T-cell (primary cell): ENCODE data around the gene IFNLR1. TPM values are rescaled to one million over a fixed set of nuclear protein-coding genes. Genes with fewer than 3 reads are reported as not detected.

Experiments
- ATAC-seq, 4 experiments: fragments of 200-7000 bp in 3 of 4; fragments of 150-1000 bp in 1 of 4; cut with Tn5 transposase; replicated peaks in 1 of 4; 1 replicate in 3 of 4; 2 replicates in 1 of 4; pipeline ENCODE4 v1.10.0; 2021; ENCODE audit warnings: moderate library complexity in 3 of 4, mild to moderate bottlenecking in 2 of 4, moderate number of reproducible peaks in 1 of 4
- CTCF ChIA-PET, 2 donors: fragments of 300-600 bp; sonication (Branson Sonifier 250); formaldehyde crosslinking; loops; one replicate each; lab custom pipeline; 2022; ENCODE audit warnings: antibody characterized with exemption in 2 of 2; lab: Charles Lee
- POLR2A ChIA-PET, 2 donors: fragments of 300-600 bp; sonication (Branson Sonifier 250); formaldehyde crosslinking; loops; one replicate each; lab custom pipeline; 2022; ENCODE audit warnings: antibody characterized with exemption in 2 of 2; lab: Charles Lee
- DNase-seq, 35 experiments: peaks; one replicate each; pipeline versions ENCODE4 v3.0.0 to v3.0.0-alpha.2; 2013 to 2023
- H3K27ac ChIP-seq: one replicate; pipeline ENCODE4 v1.5.1; 2013; ENCODE audit warnings: low read length
- H3K27me3 ChIP-seq, 2 experiments: replicated peaks in 1 of 2; 1 replicate in 1 of 2; 2 replicates in 1 of 2; pipeline versions ENCODE4 v1.6.1 to v1.7.0; 2013; ENCODE audit warnings: low read length in 1 of 2, mixed read lengths in 1 of 2; ENCODE audit not compliant: control insufficient read depth in 2 of 2, insufficient read depth in 2 of 2; ENCODE audit errors: extremely low read depth in 1 of 2
- H3K36me3 ChIP-seq, 2 donors: 1 replicate in 1 of 2; 2 replicates in 1 of 2; pipeline versions ENCODE4 v1.6.1 to v1.7.0; 2013; ENCODE audit warnings: low read length in 1 of 2; ENCODE audit not compliant: control insufficient read depth in 2 of 2, insufficient read depth in 1 of 2; ENCODE audit errors: extremely low read depth in 1 of 2
- H3K4me1 ChIP-seq, 2 experiments: 1 replicate in 1 of 2; 2 replicates in 1 of 2; pipeline versions ENCODE4 v1.6.1 to v1.7.0; 2013; ENCODE audit warnings: low read length in 2 of 2, mixed read lengths in 1 of 2; ENCODE audit not compliant: insufficient read depth in 2 of 2, control insufficient read depth in 1 of 2; ENCODE audit errors: extremely low read depth in 1 of 2
- H3K4me3 ChIP-seq, 2 donors: 1 replicate in 1 of 2; 2 replicates in 1 of 2; pipeline versions ENCODE4 v1.5.1 to v1.7.0; 2013; ENCODE audit warnings: mild to moderate bottlenecking in 2 of 2, low read length in 1 of 2, moderate library complexity in 1 of 2; ENCODE audit not compliant: control insufficient read depth in 1 of 2; ENCODE audit errors: extremely low read depth in 1 of 2
- H3K9me3 ChIP-seq: 2 replicates; pipeline ENCODE4 v1.7.0; 2013
- H3K27ac Mint-ChIP-seq, 2 donors: one replicate each; pipeline ENCODE4 v1.8.0; 2020 to 2021; ENCODE audit warnings: mild to moderate bottlenecking in 2 of 2, mixed read lengths in 2 of 2
- H3K27me3 Mint-ChIP-seq, 2 donors: one replicate each; pipeline ENCODE4 v1.8.0; 2021 to 2022; ENCODE audit warnings: mixed read lengths in 2 of 2
- H3K36me3 Mint-ChIP-seq: one replicate; pipeline ENCODE4 v1.8.0; 2021; ENCODE audit warnings: mixed read lengths
- H3K4me1 Mint-ChIP-seq, 3 donors: one replicate each; pipeline ENCODE4 v1.8.0; 2020 to 2022; ENCODE audit warnings: mixed read lengths in 3 of 3, mild to moderate bottlenecking in 1 of 3
- H3K4me3 Mint-ChIP-seq, 3 donors: one replicate each; pipeline ENCODE4 v1.8.0; 2020 to 2022; ENCODE audit warnings: mild to moderate bottlenecking in 3 of 3, mixed read lengths in 3 of 3, moderate library complexity in 3 of 3
- H3K9me3 Mint-ChIP-seq, 3 donors: one replicate each; pipeline ENCODE4 v1.8.0; 2020 to 2022; ENCODE audit warnings: mixed read lengths in 3 of 3
- WGBS: methylation state at CpG from one replicate; pipeline ENCODE4 v1.1.5; 2013; ENCODE audit warnings: missing lambda C conversion rate; ENCODE audit not compliant: insufficient coverage; 5-methylcytosine and 5-hydroxymethylcytosine counted together
- total RNA-seq, 35 experiments: library from RNA in 6 of 35; stranded (reverse) in 6 of 35; fragments of 120-200 nt in 1 of 35; gene quantifications; one replicate each; pipeline versions ENCODE4 v1.2.1 to v1.2.4 and lab custom pipeline; 2013 to 2026

The IFNLR1 gene
- total RNA-seq, 5 donors from 2014 or later (not counting 1 experiment from before 2014, with no cell fraction given), result 2.4 to 7.0 (median 6.0) TPM

- Histone ChIP-seq H3K27me3 (no peaks in the 10 kb centered on the region), H3K4me3 (no peak overlapping the region), H3K36me3 (peaks cover 0 to 11% of the 10 kb centered on the region in 2 donors), H3K27ac (no peak overlapping the region), H3K9me3 (no peaks in the 10 kb centered on the region), H3K4me1 (no peaks in the 10 kb centered on the region)
- no peak for ATAC-seq
- no peaks in the 10 kb centered on the region for H3K27me3 Mint-ChIP-seq
- peaks cover 21% of the 10 kb centered on the region for H3K36me3 Mint-ChIP-seq
- H3K9me3 Mint-ChIP-seq, result no peaks in the 10 kb centered on the region
- 93% methylated on average over 6 of the region's 7 CpGs for WGBS
- no peaks in the 10 kb centered on the region for H3K4me1 Mint-ChIP-seq
- ChIA-PET CTCF (interaction anchor here in 1 of 2 donors (0.7 kb wide), 1 partner anchor 377 kb away, joined by 4 read pairs; no protein-coding TSS in a partner anchor), POLR2A (no interaction called here)
- no peak overlapping the region for H3K4me3 Mint-ChIP-seq
- H3K27ac Mint-ChIP-seq, result no peak overlapping the region
- no peak for DNase-seq
These were observed 18.8 kb downstream of the IFNLR1 start for GRCh38 chr1:24168245-24168644.

- Histone ChIP-seq H3K27ac (no peak overlapping the region), H3K4me1 (no peaks in the 10 kb centered on the region), H3K9me3 (no peaks in the 10 kb centered on the region), H3K27me3 (no peaks in the 10 kb centered on the region), H3K4me3 (no peak overlapping the region), H3K36me3 (peaks cover 0 to 11% of the 10 kb centered on the region in 2 donors)
- Mint-ChIP-seq H3K4me1 (peaks cover 0 to 4% (median 0%) of the 10 kb centered on the region in 3 donors), H3K4me3 (no peak overlapping the region), H3K27me3 (no peaks in the 10 kb centered on the region), H3K36me3 (peaks cover 21% of the 10 kb centered on the region), H3K9me3 (no peaks in the 10 kb centered on the region), H3K27ac (no peak overlapping the region)
- DNase-seq, result no peak
- POLR2A ChIA-PET, result no interaction called here
- 62% methylated on average over 3 of the region's 4 CpGs for WGBS
- CTCF ChIA-PET, result no interaction called here
- ATAC-seq, result no peak
These were observed 20.1 kb downstream of the IFNLR1 start for GRCh38 chr1:24167008-24167407.

GRCh38 chr1:24165500-24165899 is 21.6 kb downstream of the IFNLR1 start:
- ATAC-seq (no peak), DNase-seq (no peak)
- 83% methylated on average over 1 of the region's 2 CpGs for WGBS
- Histone ChIP-seq H3K27ac (no peak overlapping the region), H3K9me3 (no peaks in the 10 kb centered on the region), H3K27me3 (no peaks in the 10 kb centered on the region), H3K36me3 (peaks cover 0 to 11% of the 10 kb centered on the region in 2 donors), H3K4me1 (no peaks in the 10 kb centered on the region), H3K4me3 (no peak overlapping the region)
- no peaks in the 10 kb centered on the region for H3K9me3 Mint-ChIP-seq
- H3K27ac Mint-ChIP-seq, result no peak overlapping the region
- H3K4me3 Mint-ChIP-seq, result no peak overlapping the region
- ChIA-PET CTCF (no interaction called here), POLR2A (no interaction called here)
- H3K27me3 Mint-ChIP-seq, result no peaks in the 10 kb centered on the region
- H3K4me1 Mint-ChIP-seq, result peaks cover 0 to 4% (median 0%) of the 10 kb centered on the region in 3 donors
- H3K36me3 Mint-ChIP-seq, result peaks cover 21% of the 10 kb centered on the region

GRCh38 chr1:24164004-24164403 is 23.1 kb downstream of the IFNLR1 start:
- Histone ChIP-seq H3K4me3 (no peak overlapping the region), H3K4me1 (no peaks in the 10 kb centered on the region), H3K27me3 (no peaks in the 10 kb centered on the region), H3K36me3 (peaks cover 0 to 11% of the 10 kb centered on the region in 2 donors), H3K27ac (no peak overlapping the region), H3K9me3 (no peaks in the 10 kb centered on the region)
- H3K9me3 Mint-ChIP-seq, result no peaks in the 10 kb centered on the region
- H3K27ac Mint-ChIP-seq, result no peak overlapping the region
- WGBS, result 100% methylated on average over 2 of the region's 3 CpGs
- no peaks in the 10 kb centered on the region for H3K27me3 Mint-ChIP-seq
- POLR2A ChIA-PET, result no interaction called here
- no peak overlapping the region for H3K4me3 Mint-ChIP-seq
- CTCF ChIA-PET, result interaction anchor here in 1 of 2 donors (0.8 kb wide), 1 partner anchor 10 kb away, joined by 4 read pairs; no protein-coding TSS in a partner anchor
- DNase-seq, result no peak
- H3K4me1 Mint-ChIP-seq, result peaks cover 0 to 4% (median 0%) of the 10 kb centered on the region in 3 donors
- no peak for ATAC-seq
- H3K36me3 Mint-ChIP-seq, result peaks cover 21% of the 10 kb centered on the region

- ATAC-seq (no peak), DNase-seq (no peak)
- Histone ChIP-seq H3K27ac (no peak overlapping the region), H3K36me3 (peaks cover 0 to 13% of the 10 kb centered on the region in 2 donors), H3K4me1 (no peaks in the 10 kb centered on the region), H3K27me3 (no peaks in the 10 kb centered on the region), H3K4me3 (no peak overlapping the region), H3K9me3 (no peaks in the 10 kb centered on the region)
- Mint-ChIP-seq H3K4me3 (no peak overlapping the region), H3K27me3 (no peaks in the 10 kb centered on the region), H3K36me3 (peaks cover 17% of the 10 kb centered on the region), H3K27ac (no peak overlapping the region), H3K9me3 (no peaks in the 10 kb centered on the region), H3K4me1 (peaks cover 0 to 4% (median 0%) of the 10 kb centered on the region in 3 donors)
- ChIA-PET CTCF (no interaction called here), POLR2A (no interaction called here)
- WGBS, result 70% methylated on average over 2 of the region's 5 CpGs
These were observed 24.9 kb downstream of the IFNLR1 start for GRCh38 chr1:24162201-24162600.

- peaks cover 0 to 15% of the 10 kb centered on the region in 2 donors for H3K36me3 ChIP-seq
- ATAC-seq (no peak), DNase-seq (no peak)
- ChIA-PET CTCF (no interaction called here), POLR2A (no interaction called here)
- no peaks in the 10 kb centered on the region for H3K9me3 Mint-ChIP-seq
- H3K36me3 Mint-ChIP-seq, result peaks cover 16% of the 10 kb centered on the region
- no peak overlapping the region for H3K27ac Mint-ChIP-seq
- no peaks in the 10 kb centered on the region for H3K4me1 ChIP-seq
- H3K9me3 ChIP-seq, result no peaks in the 10 kb centered on the region
- no peak overlapping the region for H3K27ac ChIP-seq
- H3K27me3 Mint-ChIP-seq, result no peaks in the 10 kb centered on the region
- H3K4me3 ChIP-seq, result no peak overlapping the region
- H3K4me1 Mint-ChIP-seq, result peaks cover 0 to 4% (median 0%) of the 10 kb centered on the region in 3 donors
- no peak overlapping the region for H3K4me3 Mint-ChIP-seq
- no peaks in the 10 kb centered on the region for H3K27me3 ChIP-seq
- 93% methylated on average over 2 of the region's 4 CpGs for WGBS
These were observed 25.8 kb downstream of the IFNLR1 start for GRCh38 chr1:24161270-24161669.

- no peaks in the 10 kb centered on the region for H3K27me3 ChIP-seq
- H3K27ac ChIP-seq, result no peak overlapping the region
- WGBS, result 100% methylated on average over 4 of the region's 5 CpGs
- DNase-seq (no peak), ATAC-seq (no peak)
- no peaks in the 10 kb centered on the region for H3K9me3 ChIP-seq
- Mint-ChIP-seq H3K27me3 (no peaks in the 10 kb centered on the region), H3K36me3 (peaks cover 8% of the 10 kb centered on the region), H3K9me3 (no peaks in the 10 kb centered on the region), H3K4me3 (no peak overlapping the region), H3K4me1 (peaks cover 0 to 4% (median 0%) of the 10 kb centered on the region in 3 donors), H3K27ac (no peak overlapping the region)
- no peaks in the 10 kb centered on the region for H3K4me1 ChIP-seq
- peaks cover 0 to 11% of the 10 kb centered on the region in 2 donors for H3K36me3 ChIP-seq
- H3K4me3 ChIP-seq, result no peak overlapping the region
- ChIA-PET CTCF (no interaction called here), POLR2A (no interaction called here)
These were observed 27.7 kb downstream of the IFNLR1 start for GRCh38 chr1:24159366-24159765.
